Caco-2 (cell line): Measurements from ENCODE around the gene S100A3. TPM values are rescaled to one million over a fixed set of nuclear protein-coding genes. Genes with fewer than 3 reads are reported as not detected.
A peak's percentile ranks its signal among the peaks of the same experiment; 100 is the strongest.
"Not testable (repeated sequence)": the region's sequence is repeated elsewhere in the genome, so short reads cannot be mapped to it uniquely, and the experiment has no call there.

Experiments
- BruUV-seq: library from RNA; stranded (reverse); fragments of 400-500 nt; replicated peaks from 2 replicates; lab custom pipeline; 2021; lab: Mats Ljungman, UMichigan
- CTCF ChIA-PET: fragments of 300-600 bp; sonication (Branson Sonifier 250); formaldehyde crosslinking; loops from one replicate; lab custom pipeline; 2022; ENCODE audit warnings: antibody characterized with exemption; lab: Charles Lee
- POLR2A ChIA-PET: fragments of 300-600 bp; sonication (Branson Sonifier 250); formaldehyde crosslinking; loops from one replicate; lab custom pipeline; 2022; ENCODE audit warnings: antibody characterized with exemption; lab: Charles Lee
- DNase-seq, 2 experiments: peaks; one replicate each; pipeline versions ENCODE4 v3.0.0 to v3.0.0-alpha.2; 2020 to 2022
- H3K27me3 ChIP-seq: replicated peaks from 2 replicates; pipeline ENCODE4 v1.6.0; 2011; ENCODE audit warnings: low read length; ENCODE audit not compliant: control insufficient read depth, insufficient read depth
- H3K36me3 ChIP-seq: 2 replicates; pipeline ENCODE4 v1.5.1; 2011; ENCODE audit warnings: low read length; ENCODE audit not compliant: control insufficient read depth, insufficient read depth
- H3K4me1 ChIP-seq: fragments of 250-450 bp; sonication (Bioruptor Pico); 2 replicates; pipeline ENCODE4 v1.5.1; 2020; ENCODE audit warnings: mild to moderate bottlenecking
- H3K4me3 ChIP-seq: 2 replicates; pipeline ENCODE4 v1.5.1; 2011; ENCODE audit warnings: low read depth, mild to moderate bottlenecking, control low read depth, low read length
- H3K9me3 ChIP-seq: fragments of 250-450 bp; sonication (Bioruptor Pico); 2 replicates; pipeline ENCODE4 v1.5.1; 2020; ENCODE audit warnings: mild to moderate bottlenecking, moderate library complexity
- H3K27ac Mint-ChIP-seq: one replicate; pipeline ENCODE4 v1.8.0; 2022; ENCODE audit warnings: mixed read lengths; ENCODE audit not compliant: unreplicated experiment
- H3K27me3 Mint-ChIP-seq: one replicate; pipeline ENCODE4 v1.8.0; 2022; ENCODE audit warnings: mixed read lengths; ENCODE audit not compliant: insufficient read depth, unreplicated experiment
- H3K36me3 Mint-ChIP-seq: one replicate; pipeline ENCODE4 v1.8.0; 2022; ENCODE audit warnings: mild to moderate bottlenecking, mixed read lengths; ENCODE audit not compliant: insufficient read depth, unreplicated experiment
- H3K4me1 Mint-ChIP-seq: one replicate; pipeline ENCODE4 v1.8.0; 2022; ENCODE audit warnings: low read depth, mixed read lengths; ENCODE audit not compliant: unreplicated experiment
- H3K4me3 Mint-ChIP-seq: one replicate; pipeline ENCODE4 v1.8.0; 2022; ENCODE audit warnings: mild to moderate bottlenecking, moderate library complexity, mixed read lengths; ENCODE audit not compliant: unreplicated experiment
- H3K9me3 Mint-ChIP-seq: one replicate; pipeline ENCODE4 v1.8.0; 2022; ENCODE audit warnings: mixed read lengths; ENCODE audit not compliant: unreplicated experiment
- CTCF ChIP-seq, 2 experiments: fragments of 200-600 bp in 1 of 2; IDR thresholded peaks; 1 replicate in 1 of 2; 2 replicates in 1 of 2; pipeline versions ENCODE4 v1.5.1 to v1.8.0; 2011 to 2022; ENCODE audit warnings: antibody characterized with exemption in 1 of 2, control low read depth in 1 of 2, inconsistent platforms in 1 of 2, low read depth in 1 of 2, low read length in 1 of 2, mild to moderate bottlenecking in 1 of 2, moderate library complexity in 1 of 2; ENCODE audit not compliant: insufficient read depth in 1 of 2, severe bottlenecking in 1 of 2, unreplicated experiment in 1 of 2
- intact Hi-C: fragments of 100-400 bp; cut with micrococcal nuclease; formaldehyde crosslinking; loops from one replicate; pipeline ENCODE4 v1.10.0; 2022; ENCODE audit not compliant: unreplicated experiment
- total RNA-seq: library from RNA; stranded (reverse); gene quantifications from 2 replicates; pipeline ENCODE4 v1.2.3, GENCODE V29; 2022

The S100A3 gene
- total RNA-seq, 1 experiment from 2014 or later = 0.61 TPM

GRCh38 chr1:153575081-153575491 is 26.0 kb upstream of the S100A3 start:
- peaks cover 20% of the 10 kb centered on the region for H3K36me3 Mint-ChIP-seq
- H3K9me3 ChIP-seq, H3K27me3 ChIP-seq, H3K27me3 Mint-ChIP-seq, DNase-seq, H3K9me3 Mint-ChIP-seq, H3K4me3 ChIP-seq, POLR2A ChIA-PET, H3K4me3 Mint-ChIP-seq, BruUV-seq, CTCF ChIA-PET, H3K36me3 ChIP-seq: not testable (repeated sequence)
- peaks cover 62% of the 10 kb centered on the region for H3K4me1 ChIP-seq
- intact Hi-C loops = loop anchor here (5.0 kb wide), 1 partner anchor 97 kb away; the partner anchor contains the start of gene ILF2
- peaks cover 63% of the 10 kb centered on the region for H3K4me1 Mint-ChIP-seq
- H3K27ac Mint-ChIP-seq = peak overlapping the region; percentile 73

GRCh38 chr1:153573351-153573750 is 24.3 kb upstream of the S100A3 start:
- Mint-ChIP-seq H3K27ac (peak overlapping the region; percentile 29), H3K9me3 (no peaks in the 10 kb centered on the region), H3K27me3 (no peaks in the 10 kb centered on the region), H3K4me1 (peaks cover 65% of the 10 kb centered on the region), H3K36me3 (peaks cover 16% of the 10 kb centered on the region), H3K4me3 (no peak overlapping the region)
- Histone ChIP-seq H3K9me3 (no peaks in the 10 kb centered on the region), H3K4me3 (no peak overlapping the region), H3K27me3 (no peaks in the 10 kb centered on the region), H3K36me3 (no peaks in the 10 kb centered on the region), H3K4me1 (peaks cover 58% of the 10 kb centered on the region)
- no TSS peak for BruUV-seq
- DNase-seq = no peak
- TF ChIP-seq CTCF (IDR thresholded peaks at IDR 0.05; ENCODE audit: insufficient read depth in 1 of 2, low read depth in 1 of 2, low read length in 1 of 2, severe bottlenecking in 1 of 2, unreplicated experiment in 1 of 2) = no peak
- intact Hi-C loops = loop anchor here (2.0 kb wide), 1 partner anchor 53 kb away; the partner anchor contains the start of gene S100A13
- CTCF ChIA-PET = interaction anchor here (1.3 to 3.1 kb wide), 4 partner anchors 35 to 61 kb away, joined by 4 to 25 read pairs (median 12); partner anchors contain the start of genes CHTOP, S100A1, S100A13 and S100A14
- POLR2A ChIA-PET = no interaction called here

- H3K27me3 ChIP-seq = no peaks in the 10 kb centered on the region
- ChIA-PET CTCF (interaction anchor here (0.6 to 3.1 kb wide), 12 partner anchors 28 to 62 kb away, joined by 3 to 25 read pairs (median 4); partner anchors contain the start of genes CHTOP, S100A1, S100A13 and S100A14), POLR2A (interaction anchor here (0.6 to 1.2 kb wide), 2 partner anchors 62 to 82 kb away, joined by 3 to 5 read pairs; no protein-coding TSS in a partner anchor)
- BruUV-seq = no TSS peak
- H3K4me3 ChIP-seq = no peak overlapping the region
- Mint-ChIP-seq H3K27ac (peak overlapping the region; percentile 29), H3K9me3 (no peaks in the 10 kb centered on the region), H3K27me3 (no peaks in the 10 kb centered on the region), H3K4me3 (no peak overlapping the region), H3K4me1 (peaks cover 65% of the 10 kb centered on the region), H3K36me3 (peaks cover 23% of the 10 kb centered on the region)
- peaks cover 58% of the 10 kb centered on the region for H3K4me1 ChIP-seq
- intact Hi-C loops = loop anchor here (1.0 to 2.0 kb wide), 2 partner anchors 45 to 54 kb away; partner anchors contain the start of gene S100A13
- TF ChIP-seq CTCF (IDR thresholded peaks at IDR 0.05; ENCODE audit: insufficient read depth in 1 of 2, low read depth in 1 of 2, low read length in 1 of 2, severe bottlenecking in 1 of 2, unreplicated experiment in 1 of 2) = peak in 1 of 2 experiments; percentile 70
- DNase-seq = peak; percentile 63 to 69
- H3K9me3 ChIP-seq = no peaks in the 10 kb centered on the region
- no peaks in the 10 kb centered on the region for H3K36me3 ChIP-seq
These were observed 23.5 kb upstream of the S100A3 start for GRCh38 chr1:153572569-153573015.
